HG03039 (cell line): ENCODE measurements around the gene FAM111A.
A peak's percentile ranks its signal among the peaks of the same experiment; 100 is the strongest.

Source experiments
- ATAC-seq: cut with Tn5 transposase; IDR thresholded peaks from one replicate; pipeline ENCODE4 v1.9.1; 2021; ENCODE audit warnings: mild to moderate bottlenecking, moderate library complexity; ENCODE audit not compliant: unreplicated experiment

FAM111A gene

DNA sequence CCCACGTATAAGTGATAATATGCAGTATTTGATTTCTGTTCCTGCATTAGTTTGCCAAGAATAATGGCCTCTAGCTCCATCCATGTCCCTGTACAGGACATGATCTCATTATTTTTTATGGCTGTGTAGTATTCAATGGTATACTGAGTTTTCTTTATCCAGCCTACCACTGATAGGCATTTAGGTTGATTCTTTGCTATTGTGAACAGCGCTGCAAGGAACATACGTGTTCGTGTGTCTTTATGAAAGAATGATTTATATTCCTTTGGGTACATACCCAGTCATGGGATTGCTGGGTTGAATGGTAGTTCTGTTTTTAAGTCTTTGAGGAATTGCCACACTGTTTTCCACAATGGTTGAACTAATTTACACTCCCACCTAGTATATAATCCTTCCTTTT lies 1.5 kb upstream of the FAM111A start:
- no peak for ATAC-seq

DNA sequence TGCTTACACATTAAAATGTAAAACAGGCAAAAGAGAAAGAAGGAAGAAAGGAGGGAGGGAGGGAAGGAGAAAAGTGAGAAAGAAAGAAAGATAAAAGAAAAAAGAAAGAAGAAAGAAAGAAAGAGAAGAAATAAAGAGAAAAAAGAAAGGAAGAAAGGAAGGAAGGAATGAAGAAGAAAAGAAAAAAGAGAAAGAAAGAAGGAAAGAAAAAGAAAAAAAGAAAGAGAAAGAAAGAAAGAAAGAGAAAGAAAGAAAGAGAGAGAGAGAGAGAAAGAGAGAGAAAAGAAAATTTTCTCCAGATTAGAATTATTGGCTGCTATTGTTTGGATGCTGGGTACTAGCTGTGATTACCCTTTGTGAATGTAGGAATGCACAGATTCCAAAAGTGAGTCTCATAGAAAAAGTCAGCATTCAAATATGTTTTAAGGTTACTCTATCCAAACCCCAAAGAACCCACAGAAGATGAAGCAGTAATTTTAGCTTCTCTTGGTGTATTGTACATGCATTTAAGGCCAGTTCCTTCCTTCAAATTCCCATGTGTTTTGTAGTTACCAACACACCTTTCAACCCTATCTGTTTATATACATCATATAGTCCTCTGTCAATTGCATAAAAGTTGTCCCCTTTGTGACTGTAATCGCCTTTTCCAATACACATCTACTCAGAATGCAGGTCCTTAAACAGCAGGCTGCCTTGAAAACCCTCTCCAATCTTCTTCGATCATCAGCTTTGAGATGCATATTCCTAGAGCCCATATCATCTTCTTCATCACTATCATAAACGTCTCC lies 789 bp upstream of the FAM111A start:
- no peak for ATAC-seq

DNA sequence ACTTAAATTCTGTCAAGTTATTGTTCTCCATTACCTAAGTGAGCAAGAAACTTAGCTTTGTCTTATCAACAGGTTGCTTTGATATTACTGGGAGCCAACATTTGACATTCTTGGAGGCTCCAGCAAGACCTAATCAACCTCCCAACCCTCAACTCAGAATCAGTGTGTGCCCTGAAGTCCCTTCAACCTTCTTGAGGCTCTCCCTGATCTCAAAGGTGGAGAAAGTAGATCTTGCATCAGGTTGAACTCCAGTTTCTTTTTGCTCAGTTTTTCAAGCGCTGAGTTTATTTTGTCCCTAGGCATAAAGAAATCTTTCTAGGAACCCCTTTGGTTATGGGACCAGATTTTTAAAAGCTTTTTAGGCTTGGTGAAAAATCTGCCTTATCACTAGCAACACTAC lies 1.4 kb downstream of the FAM111A start:
- ATAC-seq: no peak

DNA sequence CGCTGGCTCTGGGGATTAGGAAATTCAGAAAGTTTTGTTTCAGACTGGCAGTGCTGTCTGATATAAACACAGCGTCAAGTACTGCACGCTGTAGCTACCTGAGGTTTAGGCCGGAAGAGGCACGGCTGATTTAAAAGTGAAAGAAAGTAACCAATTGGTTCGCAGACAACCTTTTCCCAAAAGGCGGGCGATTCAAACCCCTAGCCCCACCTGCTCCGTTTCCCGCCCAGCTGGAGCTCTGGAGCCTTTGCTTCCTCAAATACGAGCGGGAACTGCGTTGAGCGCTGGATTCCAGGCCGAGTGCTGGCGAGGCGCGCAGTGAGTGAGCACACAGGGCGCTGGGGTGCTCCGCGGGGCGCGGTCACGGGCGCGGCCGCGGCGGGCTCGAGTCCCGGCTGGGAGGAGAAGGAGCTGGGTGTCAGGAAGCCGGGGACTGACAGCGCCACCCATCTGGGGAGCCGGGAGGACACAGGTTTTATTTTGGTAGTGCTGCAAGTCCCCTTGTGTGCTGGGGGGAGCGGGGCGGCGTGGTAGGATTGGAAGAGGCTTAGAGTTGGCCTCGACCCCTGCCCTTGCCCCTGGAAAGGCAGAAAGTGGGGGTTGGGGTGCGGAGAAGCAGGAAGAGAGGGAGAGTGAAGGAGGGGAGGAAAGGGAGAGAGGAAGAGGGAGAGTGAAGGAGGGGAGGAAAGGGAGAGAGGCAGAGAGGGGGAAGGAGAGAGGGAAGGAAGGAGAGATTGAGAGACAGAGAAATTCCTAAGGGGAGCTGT lies 2.1 kb downstream of the FAM111A start:
- peak; percentile 48 for ATAC-seq

DNA sequence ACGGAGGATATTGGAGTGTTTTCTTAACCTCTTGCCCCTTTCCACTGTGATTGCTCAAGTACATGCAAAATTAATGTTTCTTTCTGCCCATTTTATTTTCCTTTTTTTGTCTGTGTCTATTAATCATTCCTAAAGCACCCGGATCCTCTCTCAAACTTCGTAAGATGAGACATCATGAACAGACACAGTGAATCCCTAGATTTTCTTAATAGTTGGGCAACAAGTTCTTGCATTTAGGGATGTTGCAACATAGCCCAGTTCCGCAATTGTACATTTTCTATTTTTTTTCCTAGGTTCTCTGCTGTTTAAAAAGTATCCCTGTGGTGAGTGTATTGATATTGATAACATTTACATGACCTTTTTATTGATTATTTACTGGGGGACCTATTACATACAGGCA lies 2.9 kb downstream of the FAM111A start:
- no peak for ATAC-seq

DNA sequence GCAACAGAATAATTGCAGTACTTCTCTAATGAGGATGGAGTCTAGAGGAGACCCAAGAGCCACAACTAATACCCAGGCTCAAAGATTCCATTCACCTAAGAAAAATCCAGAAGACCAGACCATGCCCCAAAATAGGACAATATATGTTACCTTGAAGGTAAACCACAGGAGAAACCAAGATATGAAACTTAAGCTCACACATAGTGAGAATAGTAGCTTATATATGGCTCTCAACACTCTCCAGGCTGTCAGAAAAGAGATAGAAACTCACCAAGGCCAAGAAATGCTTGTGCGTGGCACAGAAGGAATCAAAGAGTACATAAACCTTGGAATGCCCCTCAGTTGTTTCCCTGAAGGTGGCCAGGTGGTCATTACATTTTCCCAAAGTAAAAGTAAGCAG lies 9.1 kb downstream of the FAM111A start:
- peak; percentile 54 for ATAC-seq

DNA sequence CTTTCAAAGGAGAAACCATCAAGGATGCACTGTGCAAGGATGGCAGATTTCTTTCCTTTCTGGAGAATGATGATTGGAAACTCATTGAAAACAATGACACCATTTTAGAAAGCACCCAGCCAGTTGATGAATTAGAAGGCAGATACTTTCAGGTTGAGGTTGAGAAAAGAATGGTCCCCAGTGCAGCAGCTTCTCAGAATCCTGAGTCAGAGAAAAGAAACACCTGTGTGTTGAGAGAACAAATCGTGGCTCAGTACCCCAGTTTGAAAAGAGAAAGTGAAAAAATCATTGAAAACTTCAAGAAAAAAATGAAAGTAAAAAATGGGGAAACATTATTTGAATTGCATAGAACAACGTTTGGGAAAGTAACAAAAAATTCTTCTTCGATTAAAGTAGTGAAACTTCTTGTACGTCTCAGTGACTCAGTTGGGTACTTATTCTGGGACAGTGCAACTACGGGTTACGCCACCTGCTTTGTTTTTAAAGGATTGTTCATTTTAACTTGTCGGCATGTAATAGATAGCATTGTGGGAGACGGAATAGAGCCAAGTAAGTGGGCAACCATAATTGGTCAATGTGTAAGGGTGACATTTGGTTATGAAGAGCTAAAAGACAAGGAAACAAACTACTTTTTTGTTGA lies 9.8 kb downstream of the FAM111A start:
- peak; percentile 65 for ATAC-seq

DNA sequence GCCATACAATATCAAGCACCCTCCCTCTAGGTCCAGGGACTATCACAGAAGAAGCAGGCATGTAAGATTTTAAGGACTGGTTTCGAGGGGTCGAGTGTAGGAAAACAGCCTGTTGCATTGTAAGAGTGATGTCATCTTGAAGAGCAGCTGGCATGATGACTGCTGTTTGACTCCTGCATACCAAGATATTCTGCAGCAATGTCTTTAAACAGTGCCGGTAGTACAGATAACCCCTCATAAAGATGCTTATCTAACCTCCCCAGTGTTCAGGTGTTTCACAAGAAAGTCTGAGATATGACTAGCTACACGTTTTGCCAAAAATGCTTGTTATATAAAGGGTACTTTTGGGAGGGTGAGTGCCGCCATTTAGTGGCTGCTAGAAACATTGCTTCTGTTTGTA lies 12.0 kb downstream of the FAM111A start:
- no peak for ATAC-seq

DNA sequence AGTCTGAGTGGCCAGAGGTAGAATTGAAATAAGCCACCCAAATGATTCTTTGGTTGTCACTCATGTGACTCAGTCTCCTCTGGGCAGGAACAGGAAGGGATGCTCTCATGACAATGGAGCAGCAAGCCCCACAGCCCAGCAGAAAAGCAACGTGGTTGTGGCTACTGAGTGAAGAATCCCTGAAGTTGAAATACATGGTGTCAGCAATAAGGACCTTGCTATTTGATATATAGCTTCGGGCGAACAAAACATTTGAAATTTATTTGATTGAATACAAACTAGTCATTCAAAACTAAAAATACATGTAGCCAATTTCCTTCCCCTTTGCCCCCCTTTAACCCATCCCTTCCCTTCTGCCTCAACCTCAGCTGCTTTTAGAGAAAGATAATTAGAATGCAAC lies 14.8 kb downstream of the FAM111A start:
- no peak for ATAC-seq

DNA sequence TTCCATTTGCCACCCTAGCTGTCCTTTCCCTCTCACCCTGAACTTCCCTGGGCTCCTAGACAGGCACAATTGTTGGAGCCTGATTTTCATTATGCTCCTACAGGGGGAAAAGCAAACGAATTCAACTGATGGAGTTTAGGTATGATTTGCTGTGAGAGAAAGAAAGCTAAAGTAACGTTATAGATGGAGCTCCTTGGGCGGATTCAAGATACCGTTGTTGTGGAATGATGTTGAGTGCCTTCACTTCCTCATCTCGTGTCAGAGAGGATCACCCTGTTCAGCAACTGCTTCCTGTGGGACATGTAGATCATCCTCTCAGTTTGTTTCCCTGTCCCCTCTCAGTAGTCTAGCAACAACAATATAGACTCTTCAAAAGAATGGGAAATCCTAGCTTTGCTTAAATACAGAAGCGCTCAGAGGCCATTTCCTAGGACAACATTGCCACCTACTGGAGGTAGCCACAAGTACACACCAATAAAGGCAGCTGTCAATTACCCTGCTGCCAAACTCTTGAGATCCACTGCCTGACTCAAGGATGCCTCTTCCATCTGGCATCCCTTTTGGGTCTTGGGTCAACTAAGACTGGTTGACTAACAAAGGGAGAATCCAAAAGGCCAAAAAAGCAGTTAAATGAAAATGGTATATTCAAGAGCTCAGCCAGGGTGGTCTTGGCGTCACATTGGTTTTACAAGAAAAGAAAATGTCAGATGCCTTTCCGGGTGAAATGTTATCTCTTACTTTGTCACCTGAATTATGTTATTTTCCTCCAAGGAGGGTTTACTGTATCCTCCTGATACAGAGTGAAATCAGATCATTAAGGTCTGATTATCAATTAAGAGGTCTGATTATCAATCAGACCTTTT lies 15.8 kb downstream of the FAM111A start:
- ATAC-seq: peak; percentile 91

DNA sequence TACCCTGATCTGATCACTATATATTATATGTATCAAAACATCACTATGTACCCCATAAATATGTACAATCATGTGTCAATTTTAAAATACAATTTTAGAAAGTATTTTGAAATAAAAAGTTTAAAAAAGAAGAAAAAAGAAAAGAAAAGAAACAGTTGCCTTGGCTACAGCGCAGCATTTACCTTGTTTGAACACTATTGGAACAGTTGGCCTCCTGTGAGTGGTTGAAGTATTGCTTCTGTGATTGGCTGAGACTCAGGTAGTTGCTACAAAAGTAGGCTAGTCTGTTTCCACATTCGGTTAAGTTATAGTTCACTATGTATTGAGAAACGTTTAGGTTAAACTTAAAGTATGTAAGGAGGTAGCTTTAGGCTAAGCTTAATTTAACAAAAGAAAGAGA lies 21.4 kb downstream of the FAM111A start:
- no peak for ATAC-seq

DNA sequence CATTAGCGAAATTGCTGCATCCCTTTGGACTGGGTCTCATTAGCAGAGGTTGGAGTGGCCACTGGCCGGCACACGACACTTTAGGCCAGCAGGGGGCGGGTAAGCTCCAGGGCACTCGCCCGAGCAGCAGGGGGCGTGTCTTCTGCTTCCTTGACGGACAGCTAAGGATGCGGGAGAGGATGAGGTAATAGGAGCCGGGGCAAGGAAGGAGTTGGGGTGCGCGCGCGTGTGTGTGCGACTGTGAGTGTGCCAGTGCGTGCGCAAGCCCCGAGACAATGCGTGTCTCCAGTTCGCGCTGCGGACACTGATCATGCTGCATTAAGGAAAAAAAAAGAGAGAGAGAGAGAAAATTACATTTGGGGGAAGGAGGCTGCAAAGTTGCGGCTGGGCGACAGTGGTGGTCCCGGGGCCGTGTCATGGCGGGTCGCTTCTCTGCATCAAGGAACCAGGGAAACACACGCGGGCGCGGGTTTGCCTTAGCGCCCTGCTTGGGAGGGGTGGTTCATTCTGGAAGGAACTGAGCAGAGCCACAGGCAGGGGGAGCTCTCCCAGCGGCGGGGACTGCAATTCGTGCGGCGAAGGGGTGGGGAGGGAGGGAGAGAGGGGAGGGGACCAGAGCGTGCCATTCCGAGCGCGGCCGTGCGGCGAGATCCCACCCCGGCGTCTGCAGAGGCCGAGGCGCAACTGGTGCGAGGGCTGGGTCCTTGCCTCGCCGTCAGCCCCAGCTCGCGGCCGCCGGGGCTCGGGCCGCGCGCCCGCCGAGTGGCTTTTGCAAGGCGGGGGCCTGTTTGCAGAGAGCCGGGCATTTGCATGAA lies 29.1 kb downstream of the FAM111A start, which contains the start of gene DTX4:
TSS of gene DTX4 (plus strand) at position 625 of the 815 bp plus-strand sequence. CDS start 464 bp downstream, outside the sequence.
- ATAC-seq: peak; percentile 77

DNA sequence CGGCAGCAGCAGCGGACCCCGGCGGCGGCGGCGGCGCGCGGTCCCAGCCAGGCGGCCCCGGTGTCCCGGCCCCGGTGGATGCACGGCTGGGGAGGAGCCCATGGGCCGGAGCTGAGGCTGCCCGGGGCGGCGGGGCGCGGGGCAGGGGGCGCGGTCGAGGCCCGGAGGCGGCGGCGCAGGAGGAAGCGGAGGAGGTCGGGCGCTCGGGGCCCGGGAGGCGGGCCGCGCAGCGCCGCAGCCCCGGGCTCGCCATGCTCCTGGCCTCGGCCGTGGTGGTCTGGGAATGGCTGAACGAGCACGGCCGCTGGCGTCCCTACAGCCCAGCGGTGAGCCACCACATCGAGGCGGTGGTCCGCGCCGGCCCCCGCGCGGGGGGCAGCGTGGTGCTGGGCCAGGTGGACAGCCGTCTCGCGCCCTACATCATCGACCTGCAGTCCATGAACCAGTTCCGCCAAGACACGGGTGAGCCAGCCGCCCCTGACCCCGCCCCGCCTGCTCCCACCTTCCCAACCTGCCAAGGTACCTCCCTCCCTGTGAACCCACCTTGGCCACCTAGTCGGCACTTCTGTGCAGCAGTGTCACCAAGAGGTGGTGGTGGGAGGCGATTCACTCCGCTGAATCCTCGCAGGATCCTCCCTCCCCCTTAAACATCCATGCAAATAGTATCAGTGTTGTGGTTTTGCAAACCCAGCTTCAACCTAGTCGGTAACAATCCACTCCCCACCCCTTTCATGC lies 29.9 kb downstream of the FAM111A start:
- peak; percentile 29 for ATAC-seq

DNA sequence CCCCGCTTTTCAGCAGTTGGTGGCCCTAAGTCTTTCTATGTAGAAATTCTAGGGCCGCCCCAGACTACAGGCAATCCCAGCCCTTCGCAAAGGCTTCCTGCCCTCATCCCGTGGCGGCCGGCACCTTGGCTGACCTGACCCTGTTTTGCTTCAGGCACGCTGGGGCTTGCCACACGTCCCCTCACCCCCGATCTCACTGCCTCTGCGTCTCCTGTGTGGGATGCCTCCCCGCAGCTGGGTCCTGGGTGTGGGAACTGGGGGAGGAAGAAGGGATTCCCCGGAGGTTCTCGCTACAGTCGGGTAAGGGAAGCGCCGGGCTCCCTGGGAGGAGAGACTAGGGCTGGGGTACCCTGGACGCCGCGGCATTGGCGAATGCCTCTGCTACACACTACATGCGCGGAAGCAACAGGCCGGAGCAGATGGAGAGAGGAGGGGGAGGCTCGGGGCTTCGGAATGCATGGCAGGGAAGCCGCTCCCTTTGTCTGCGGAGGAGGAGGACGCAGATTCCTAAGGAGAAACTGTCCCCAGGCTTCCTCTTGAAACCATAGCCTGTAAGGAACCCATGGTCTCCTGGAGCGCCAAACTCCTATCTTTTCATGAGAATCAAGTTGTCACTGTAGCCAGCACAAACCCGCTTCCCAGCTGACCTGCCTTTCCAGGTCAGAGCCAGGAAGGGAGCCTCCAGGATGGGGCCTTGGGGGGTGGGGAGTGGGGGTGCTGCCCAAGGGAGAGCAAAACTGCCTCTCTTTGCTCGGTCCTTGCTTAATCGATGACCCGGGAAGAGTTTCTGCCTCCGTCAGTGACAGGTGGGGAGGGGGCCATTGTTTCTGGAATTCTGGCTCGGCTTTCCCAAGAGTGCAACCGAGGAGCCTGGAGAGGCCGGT lies 30.7 kb downstream of the FAM111A start:
- ATAC-seq: no peak

DNA sequence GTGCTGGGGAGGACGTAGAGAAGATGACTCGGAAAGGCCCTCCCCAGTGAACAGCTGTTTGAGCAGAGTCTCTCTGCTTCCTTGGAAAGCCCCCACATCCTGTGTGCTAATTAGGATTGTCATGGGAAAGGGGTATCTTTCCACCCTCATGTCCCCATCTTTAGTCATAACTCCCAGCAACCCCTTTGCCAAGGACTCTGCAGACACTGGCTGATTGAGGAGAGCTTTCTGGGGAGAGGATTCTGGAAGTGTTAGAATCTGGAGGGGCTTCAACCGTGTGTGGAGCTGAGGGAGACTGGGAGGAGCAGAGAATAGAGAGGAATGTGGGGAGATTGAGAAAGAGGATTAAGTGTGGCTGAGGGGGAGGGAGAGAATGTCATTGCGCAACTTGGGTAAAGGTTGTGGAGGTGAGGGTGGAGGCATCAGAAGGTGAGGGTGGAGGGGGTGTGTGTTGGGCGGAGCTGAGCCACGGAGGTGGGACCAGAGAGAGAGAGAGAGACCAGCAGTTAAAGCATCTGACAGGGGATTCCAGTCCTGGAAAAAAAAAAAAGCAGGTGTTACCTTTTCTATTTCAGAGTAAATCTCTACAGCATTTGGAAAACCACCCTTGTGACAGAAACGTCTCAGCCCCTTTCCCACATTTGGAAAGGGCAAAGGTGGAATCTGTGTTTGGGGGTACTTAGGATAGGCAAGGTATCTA lies 31.5 kb downstream of the FAM111A start:
- no peak for ATAC-seq

DNA sequence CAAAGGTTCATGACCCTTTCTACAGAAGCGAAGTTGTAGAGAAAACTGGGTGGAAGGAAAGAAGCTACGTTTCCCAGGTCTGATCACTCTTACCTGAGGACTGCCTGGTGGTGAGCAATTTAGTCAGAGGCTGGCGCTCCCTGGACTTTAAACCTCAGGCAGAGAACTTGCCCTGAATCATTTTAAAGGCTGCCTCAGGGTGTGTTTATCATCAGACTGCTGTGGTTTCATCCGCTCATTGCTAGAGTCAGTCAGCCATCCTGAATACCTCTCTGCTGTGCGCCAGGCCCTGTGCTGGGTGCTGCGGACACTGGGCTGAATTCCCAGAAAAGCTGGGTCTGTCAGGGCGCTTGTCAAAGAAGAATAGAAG lies 32.0 kb downstream of the FAM111A start:
- no peak for ATAC-seq

DNA sequence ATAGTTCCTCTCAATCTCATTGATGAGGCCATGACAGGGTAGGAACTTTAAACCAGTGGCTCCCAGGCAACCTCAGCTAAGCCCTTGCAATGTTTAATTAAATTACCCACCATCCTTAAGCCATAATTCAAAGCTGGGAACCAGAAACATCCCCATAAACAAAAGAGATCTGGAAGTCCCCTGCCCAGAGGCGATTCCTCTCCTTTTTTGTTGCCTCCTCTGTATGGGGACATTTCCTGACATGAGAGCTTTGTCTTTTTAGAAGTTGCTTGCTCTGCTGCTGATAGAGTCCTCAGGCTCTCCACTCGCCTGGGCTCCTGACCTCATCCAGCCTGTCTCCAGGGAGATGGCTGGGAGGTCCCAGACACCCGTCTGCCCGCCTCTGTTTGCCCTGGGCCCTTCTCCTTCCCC lies 32.4 kb downstream of the FAM111A start:
- no peak for ATAC-seq

DNA sequence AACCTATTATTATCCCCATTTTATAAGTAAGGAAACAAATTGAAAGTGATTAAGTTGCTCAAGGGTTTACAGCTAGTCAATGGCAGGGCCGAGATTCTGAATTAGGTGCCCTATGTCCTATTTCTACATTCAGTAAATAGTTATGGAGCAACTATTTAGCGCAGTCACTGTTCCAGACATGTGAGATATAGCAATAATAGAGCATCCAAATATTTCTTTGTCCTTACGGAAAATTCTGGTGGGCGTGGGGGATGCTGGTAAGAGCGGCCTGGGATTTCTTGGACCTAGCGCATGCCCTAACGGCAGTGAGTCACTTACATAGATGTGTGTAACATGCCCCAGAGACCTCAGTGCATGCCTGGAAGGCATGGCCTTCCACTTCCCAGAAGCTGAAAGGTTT lies 33.7 kb downstream of the FAM111A start:
- no peak for ATAC-seq
